IPS-18c (cell line): ENCODE data around the gene ZNF573.
A peak's percentile ranks its signal among the peaks of the same experiment; 100 is the strongest.

Experiments
- H3K4me3 ChIP-seq: 2 replicates; pipeline ENCODE4 v1.7.0; 2013; ENCODE audit warnings: low read depth, mild to moderate bottlenecking, low read length, moderate library complexity; ENCODE audit not compliant: insufficient read depth
- H3K9me3 ChIP-seq: one replicate; pipeline ENCODE4 v1.6.1; 2013; ENCODE audit warnings: mild to moderate bottlenecking, low read length, moderate library complexity; ENCODE audit not compliant: control insufficient read depth, insufficient read depth

Gene ZNF573

DNA sequence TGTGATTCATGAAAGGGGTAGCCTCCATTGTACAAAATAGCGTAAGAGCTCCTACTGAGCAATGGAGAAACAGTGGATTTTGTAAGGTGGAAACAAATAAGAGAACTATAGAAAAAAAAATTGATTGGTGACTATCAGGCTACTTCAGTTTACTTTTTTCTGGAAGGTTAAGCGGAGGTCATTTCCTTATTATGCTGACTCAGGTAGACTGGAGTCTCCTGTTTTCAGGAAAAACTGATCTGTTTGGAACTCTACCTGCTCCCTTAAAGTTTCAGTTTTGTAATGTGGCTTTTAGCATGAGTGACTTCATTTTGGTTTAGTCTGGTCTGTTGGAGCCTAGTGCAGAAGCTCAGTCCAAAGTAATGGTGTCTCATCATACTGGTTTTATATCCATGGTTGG is 63.2 kb downstream of the ZNF573 start:
- Histone ChIP-seq H3K9me3 (no peaks in the 10 kb centered on the region), H3K4me3 (no peak overlapping the region)

DNA sequence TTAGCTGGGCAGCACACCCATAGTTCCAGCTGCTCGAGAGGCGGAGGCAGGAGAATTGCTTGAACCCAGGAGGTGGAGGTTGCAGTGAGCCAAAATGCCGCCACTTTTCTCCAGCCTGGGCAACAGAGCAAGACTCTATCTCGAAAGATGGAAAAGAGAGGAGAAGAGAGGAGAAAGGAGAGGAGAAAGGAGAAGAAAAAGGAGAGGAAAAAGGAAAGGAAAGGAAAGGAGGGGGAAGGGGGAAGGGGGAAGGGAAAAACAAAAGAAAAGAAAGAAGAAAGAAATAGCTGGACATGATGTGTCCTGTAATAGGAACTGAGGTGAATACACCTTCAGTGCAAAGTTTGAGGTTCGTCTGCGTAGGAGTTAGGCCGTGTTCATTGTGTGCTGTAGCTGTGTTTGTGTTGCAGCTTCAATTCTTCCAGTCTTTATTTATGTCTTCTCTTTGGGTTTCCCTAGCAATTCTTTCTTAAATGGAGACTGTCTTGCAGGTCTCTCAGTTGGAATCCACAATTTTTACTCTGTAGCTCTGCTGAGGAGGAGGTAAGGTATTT is 73.3 kb downstream of the ZNF573 start:
- H3K9me3 ChIP-seq = no peaks in the 10 kb centered on the region
- H3K4me3 ChIP-seq = no peak overlapping the region

DNA sequence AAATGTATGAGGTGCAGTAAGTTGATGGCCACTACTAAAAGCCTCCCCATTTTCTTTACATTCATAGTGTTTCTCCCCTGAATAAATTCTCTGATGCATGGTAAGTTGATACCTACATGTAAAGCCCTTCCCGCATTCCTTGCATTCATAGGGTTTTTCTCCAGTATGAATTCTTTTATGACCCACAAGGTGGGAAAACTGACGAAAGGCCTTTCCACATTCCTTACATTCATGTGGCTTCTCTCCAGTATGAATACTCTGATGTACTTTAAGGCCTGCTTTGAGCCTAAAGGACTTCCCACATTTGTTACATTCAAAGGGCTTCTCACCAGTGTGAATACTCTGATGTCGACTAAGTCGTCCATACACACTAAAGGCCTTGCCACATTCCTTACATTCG is 80.3 kb downstream of the ZNF573 start:
- Histone ChIP-seq H3K4me3 (no peak overlapping the region), H3K9me3 (no peaks in the 10 kb centered on the region)

- no peak overlapping the region for H3K4me3 ChIP-seq
- no peaks in the 10 kb centered on the region for H3K9me3 ChIP-seq
Observed at GRCh38 chr19:37698216-37698615, 81.2 kb downstream of the ZNF573 start.

DNA sequence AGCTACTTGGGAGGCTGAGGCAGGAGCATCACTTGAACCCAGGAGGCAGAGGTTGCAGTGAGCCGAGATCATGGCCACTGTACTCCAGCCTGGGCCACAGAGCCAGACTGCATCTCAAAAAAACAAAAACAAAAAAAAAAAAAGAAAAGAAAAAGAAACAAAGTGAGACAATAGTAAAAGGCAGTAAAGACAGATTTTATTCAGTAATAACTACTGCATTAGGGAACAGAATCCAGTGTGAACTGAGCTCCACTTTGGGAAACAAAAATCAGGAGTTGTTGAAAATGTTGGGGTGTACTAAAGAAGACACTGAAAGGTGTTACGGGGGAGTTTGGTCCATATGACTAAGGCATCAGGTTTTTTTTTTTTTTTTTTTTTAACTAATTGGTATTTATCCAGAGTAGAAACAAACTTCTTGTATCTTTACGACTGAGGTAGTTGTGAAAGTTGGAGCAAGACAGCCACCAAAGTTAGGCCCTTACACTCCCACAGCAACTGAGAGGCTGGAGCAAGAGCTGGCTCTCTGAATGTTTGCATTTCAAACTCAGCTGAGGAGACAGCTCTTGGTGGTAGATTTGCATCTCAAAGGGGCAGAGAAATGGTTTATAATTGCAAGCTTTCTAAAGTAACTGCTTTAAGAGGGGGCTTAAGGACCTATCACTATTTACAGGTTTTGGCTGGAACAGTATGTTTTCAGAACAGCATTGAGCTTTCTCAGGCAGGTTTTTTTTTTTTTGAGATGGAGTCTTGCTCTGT is 84.1 kb downstream of the ZNF573 start:
- H3K4me3 ChIP-seq = no peak overlapping the region
- no peaks in the 10 kb centered on the region for H3K9me3 ChIP-seq

DNA sequence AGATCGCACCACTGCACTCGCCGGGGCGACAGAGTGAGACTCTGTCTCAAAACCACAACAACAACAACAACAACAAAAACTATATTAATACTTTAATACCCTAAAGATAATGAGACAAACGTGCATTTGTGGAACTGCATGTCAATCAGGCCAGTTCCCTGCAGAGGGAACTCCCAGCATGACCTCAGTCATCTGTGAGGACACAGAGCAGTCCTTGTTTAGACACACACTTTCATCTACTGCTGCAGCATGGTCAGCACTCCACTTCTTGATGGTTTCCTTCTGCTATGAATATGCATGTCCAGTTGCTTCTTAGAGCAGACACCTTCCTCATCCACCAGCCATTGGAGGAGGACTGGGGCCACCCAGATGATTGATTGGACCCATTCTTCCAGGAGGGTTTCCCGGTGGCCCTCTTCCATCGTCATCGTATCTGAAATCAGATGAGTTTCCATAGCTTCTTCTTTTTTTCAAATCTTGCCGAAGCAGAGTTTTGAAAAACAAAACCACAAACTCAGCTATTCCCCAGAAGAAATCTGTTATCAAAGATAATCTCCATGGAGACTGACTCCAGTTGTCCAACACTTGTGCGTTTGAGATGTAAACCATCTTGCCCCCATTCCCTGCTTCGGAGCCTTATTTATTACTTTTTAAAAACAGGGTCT is 86.3 kb downstream of the ZNF573 start:
- Histone ChIP-seq H3K4me3 (no peak overlapping the region), H3K9me3 (no peaks in the 10 kb centered on the region)

- Histone ChIP-seq H3K9me3 (no peaks in the 10 kb centered on the region), H3K4me3 (peak overlapping the region; percentile 77)
Observed at GRCh38 chr19:37691881-37692504, 87.4 kb downstream of the ZNF573 start.
